ENCODE results near the gene HOXC13.

Gene HOXC13

DNA sequence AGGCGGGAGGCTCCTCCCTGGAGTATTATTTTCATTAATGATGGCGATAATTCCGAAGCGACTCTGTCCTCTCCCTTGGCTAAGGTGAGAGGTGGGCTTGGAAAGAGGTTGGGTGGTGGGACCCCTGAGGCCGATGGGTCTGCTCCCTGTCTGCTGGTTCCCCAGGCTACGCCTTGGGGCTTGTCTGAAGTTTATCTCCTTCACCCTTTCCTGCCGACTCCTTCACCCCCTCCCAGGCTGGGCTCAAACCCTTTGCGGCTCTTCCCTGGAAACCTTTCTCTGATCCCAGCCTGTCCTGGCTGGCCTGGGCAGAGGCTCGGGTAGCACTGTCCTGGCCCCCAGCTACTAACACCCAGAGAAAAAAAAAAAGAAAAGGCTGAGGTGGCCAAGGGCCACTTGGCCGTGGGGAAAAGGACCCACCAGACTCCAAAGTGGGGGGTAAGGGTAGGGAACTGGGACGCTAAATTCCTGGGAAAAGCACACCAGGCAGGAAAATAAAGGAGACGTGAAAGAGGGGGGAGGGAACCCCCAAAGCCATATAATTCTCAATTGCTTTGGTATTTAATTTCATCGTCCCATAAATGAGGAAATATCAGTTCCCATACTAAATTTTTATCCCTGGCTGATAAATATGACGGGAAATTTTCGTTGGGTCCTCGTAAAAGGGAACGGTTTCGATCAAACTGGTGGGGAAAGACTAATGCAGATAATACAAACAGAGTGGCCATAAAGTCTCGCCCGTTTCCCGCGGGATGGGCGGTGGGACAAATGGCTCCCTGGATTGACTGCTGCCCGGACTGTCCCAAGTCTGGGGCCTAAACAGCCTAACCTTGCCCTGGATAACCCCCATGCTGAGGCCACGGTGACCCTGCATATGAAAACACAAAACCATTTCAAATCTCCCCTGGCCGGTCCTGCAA is 44.3 kb downstream of the HOXC13 start:
- no peak for DNase-seq

DNA sequence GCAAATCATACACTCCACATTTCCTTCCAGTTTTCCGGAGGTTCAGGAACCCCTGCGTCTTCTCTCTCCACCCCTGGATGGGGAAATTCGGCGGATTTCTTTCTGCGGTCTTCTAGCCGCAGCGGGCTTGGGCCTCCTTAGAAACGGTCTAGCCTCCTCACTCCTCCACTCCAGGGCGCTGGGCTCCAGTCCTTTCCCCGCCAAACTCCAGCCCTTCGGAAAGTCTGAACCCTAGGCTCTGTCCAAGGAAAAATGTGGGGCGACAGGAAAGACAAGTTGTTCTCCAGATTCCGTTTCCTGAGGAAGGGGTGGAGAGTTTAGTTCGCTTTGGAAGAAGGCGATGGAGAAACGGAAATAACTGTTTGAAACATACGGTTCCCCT is 44.9 kb downstream of the HOXC13 start:
- DNase-seq: no peak

DNA sequence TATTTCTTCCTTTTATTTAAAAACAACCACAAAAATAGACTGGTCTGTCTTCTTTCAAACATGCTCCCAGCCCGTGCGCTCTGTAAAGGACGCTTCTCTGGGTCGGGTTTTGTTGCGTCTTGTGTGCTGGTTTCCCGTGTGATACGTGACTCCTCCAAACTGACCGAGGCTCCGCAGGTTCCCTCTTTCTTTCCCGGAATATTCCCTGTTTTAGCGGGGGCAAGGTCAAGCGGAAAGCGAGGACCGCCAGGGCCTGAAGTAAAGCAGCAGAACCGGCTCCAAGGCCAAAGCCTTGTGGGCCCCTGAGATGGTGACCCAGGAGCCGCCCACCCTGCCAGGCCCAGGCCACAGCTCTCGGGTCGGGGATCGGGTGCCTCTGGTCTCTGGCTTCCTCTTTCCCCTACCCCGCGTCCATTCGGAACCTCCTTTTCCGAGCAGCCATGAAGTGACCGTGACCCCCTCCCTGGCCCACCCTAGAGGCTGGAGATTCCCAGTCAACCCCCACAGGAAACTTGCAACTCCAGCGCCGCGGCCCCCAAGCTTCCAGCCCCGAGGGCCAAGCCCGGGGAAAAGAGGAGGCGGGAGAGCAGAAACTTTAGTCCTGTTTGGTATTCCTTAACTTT is 45.4 kb downstream of the HOXC13 start:
- no peak for DNase-seq

DNA sequence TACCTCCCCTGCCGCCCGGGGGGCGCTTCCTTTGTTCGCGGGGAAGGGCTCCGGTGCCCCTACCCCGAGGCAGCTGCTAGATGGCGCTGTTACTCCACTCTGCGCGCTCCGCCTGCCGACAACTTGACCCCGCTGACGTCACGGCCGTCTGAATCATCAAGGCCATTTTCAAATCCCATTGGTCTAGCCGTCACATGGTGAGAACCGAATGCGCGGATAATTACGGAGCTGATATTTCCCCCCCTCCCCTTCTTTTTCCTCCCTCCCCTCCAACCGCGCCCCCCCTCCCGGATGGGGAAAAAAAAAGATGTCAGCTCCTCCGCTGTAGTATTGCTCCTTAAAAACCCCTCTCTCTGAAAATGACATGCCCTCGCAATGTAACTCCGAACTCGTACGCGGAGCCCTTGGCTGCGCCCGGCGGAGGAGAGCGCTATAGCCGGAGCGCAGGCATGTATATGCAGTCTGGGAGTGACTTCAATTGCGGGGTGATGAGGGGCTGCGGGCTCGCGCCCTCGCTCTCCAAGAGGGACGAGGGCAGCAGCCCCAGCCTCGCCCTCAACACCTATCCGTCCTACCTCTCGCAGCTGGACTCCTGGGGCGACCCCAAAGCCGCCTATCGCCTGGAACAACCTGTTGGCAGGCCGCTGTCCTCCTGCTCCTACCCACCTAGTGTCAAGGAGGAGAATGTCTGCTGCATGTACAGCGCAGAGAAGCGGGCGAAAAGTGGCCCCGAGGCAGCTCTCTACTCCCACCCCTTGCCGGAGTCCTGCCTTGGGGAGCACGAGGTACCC is 46.5 kb downstream of the HOXC13 start, which contains the start of gene HOXC10:
TSS of gene HOXC10 (plus strand) at position 246 of the 791 bp plus-strand sequence. CDS start at position 360, 114 bp downstream.
- peak; percentile 95 for DNase-seq

DNA sequence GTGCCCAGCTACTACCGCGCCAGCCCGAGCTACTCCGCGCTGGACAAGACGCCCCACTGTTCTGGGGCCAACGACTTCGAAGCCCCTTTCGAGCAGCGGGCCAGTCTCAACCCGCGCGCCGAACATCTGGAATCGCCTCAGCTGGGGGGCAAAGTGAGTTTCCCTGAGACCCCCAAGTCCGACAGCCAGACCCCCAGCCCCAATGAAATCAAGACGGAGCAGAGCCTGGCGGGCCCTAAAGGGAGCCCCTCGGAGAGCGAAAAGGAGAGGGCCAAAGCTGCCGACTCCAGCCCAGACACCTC is 47.0 kb downstream of the HOXC13 start:
- DNase-seq: no peak

DNA sequence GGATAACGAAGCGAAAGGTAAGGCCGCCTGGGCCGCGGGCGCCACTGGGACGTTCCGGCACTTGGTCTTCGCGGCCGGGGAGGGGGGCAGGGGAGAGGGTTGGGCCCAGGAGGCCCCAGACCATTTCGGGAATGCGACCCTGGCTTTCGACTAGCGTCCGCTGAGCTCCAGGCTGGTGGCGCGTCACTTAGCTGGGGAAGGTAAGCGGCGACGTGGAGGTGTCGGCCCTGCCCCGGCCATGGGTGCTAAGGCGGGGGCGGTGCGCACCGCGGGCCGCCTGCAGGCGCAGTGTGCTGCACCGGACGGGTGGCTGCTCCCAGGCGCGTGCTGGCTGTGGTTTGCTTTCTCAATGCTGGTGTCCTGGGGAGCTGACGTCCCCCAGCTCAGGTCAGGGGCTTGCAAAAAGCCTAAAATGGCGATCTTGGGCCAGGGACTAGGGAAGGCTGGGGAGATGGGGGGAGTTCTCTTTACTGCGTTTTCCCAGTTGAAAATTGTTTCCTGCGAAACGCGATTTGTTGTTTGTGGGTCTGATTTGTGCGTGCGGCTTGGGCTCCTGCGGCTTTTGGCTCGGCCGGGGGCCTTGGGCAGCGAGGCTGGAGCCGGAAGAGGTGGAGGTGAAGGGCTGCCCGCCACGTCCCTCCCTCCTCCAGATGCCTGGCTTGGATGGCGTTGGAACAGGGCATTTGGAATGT is 47.5 kb downstream of the HOXC13 start:
- no peak for DNase-seq

DNA sequence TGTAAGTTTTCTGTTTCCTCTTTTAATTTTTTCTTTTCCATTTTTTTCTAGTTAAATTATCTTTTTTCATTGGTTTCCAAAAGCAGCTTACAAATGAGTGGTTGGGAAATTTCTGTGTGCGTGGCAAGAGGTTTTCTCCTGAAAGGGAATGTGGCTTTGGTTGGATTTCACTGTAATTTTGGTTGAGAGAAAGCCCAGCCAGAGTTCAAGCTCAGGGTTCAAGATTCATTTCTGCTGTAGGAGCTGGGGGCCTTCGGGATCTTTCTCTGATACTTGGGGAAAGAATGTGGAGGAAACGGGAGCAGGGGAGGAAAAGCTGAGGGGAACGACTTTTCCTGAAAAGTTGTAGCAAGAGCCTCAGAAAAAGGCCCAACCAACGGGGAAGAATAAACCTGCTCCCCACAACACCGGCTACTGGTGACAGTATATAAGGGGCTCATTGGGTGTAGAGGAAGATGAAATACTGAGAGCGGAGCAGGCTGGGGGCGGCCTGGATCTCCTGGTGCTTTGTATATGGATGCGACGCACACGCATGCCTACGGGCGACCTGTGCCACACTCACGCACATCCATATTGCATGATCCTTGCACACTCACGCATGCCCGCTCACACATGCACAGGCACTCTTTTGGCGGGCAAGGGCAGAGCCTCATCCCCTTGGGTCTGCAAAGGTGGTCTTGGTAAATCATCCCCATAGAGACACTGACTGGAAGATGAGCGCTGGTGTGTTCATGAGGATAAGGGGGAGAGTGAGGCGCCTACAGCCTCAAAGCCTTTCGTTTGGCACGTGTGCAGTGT is 48.3 kb downstream of the HOXC13 start:
- no peak for DNase-seq

DNA sequence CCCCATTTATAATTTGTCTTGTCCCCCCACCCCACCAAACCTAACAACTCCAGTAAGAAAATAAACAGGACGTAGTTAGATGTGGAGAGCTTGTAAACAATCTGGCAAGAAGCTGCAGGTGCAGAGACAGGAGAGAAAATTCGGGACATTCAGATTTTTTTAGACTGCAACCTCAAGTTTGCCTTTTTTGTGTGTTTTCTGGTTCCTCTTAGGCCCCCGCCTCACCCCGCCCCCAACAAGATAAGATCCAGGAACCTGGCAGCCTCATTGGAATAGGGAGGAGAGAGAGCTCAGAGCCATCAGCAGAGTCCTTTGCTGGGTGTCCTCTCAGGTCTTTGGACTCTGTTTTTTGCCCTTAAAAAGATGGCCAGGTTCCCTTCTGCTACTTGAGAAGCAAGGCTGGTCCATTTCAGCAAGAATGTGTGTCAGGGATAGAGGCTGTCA is 49.2 kb downstream of the HOXC13 start:
- DNase-seq: no peak

DNA sequence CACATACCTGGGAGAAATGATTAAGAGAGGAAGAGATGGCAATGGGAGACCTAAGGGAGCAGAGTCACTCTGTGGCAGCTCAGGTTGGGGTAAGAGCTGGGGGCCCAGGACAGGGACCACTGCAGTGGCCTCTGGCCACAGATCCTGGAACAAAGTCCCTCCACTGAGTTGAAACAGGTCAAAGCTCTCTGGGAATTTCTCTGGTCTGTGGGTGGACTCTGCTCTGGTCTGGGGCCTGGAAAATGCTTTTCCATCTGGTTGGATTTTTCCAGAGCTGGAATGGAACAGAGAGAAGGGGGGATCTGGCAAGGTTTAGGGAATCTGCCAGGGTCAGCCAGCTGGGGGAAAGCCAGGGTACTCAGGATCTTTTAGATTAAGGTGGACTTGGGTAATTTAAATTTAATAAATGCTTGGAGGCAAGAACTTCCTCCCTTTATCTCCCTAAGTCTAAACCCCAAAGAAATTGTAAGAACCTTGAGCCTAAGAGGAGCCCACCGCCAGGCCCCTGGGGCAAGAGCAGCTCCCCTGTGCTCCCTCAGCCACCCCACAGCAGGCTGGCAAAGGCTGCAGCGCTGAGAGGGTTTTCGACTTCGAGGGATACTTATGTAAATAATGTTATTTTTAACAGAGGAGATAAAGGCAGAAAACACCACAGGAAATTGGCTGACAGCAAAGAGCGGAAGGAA is 50.1 kb downstream of the HOXC13 start:
- DNase-seq: no peak

DNA sequence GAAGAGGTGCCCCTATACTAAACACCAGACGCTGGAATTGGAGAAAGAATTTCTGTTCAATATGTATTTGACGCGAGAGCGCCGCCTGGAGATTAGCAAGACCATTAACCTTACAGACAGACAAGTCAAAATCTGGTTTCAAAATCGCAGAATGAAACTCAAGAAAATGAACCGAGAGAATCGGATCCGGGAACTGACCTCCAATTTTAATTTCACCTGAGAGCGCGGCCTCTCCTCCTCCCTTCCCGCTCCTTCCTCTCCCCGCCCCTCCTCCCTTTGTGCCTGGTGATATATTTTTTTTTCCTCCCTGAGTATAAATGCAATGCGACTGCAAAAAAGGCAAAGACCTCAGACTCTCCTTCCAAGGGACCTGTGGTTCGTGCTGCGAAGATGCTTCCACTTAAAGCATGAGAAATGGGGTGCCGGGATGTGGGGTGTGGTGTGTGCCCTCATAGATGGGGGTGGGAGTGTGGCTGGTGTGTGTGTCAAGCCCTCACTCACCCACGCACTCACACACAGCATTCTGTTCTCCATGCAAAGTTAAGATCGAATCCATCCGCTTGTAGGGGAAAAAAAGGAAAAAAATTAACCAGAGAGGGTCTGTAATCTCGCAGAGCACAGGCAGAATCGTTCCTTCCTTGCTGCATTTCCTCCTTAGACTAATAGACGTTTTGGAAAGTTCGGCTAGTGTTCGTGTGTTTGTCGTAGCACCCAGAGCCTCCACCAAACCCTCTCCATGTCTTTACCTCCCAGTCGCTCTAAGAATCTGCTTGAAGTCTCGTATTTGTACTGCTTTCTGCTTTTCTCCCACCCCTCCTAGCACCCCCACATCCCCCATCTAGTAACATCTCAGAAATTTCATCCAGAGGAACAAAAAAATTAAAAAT is 50.8 kb downstream of the HOXC13 start:
- DNase-seq: no peak

DNA sequence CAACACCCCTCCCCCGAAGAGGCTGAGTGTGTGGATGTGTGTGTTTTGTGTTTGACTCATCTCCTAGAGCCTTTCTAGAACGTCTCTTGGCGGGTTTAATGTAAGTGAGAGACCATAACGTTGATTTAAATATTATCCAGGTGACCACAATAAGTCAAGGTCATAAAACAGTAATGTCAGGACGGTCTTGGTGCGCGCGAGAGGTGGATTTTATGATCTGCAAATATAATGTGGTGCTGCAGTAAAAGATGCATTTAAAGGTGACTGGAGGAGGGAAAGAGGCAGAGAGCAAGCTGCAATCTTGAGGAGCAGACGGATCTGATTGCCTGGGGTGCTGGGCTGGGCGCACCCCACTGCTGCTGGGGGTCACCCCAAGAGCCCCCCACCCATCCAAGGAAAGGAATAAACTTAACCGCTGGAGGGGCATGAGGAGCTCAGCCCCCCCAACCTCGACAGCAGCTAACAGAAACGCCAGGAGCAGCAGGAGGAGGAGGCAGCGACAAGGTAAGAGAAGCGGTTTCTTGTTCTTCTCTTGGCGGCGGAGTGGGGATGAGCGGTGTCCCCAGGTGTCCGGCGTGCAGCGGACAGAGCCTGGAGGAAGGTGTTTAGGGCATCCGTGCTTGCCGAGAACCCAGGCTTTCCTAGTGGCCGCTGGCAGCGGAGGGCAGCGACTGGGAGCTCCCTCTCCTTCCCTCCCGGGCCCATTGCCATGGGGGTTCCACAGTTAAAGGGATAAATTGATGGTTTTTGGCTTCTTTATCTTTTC is 51.9 kb downstream of the HOXC13 start:
- no peak for DNase-seq

DNA sequence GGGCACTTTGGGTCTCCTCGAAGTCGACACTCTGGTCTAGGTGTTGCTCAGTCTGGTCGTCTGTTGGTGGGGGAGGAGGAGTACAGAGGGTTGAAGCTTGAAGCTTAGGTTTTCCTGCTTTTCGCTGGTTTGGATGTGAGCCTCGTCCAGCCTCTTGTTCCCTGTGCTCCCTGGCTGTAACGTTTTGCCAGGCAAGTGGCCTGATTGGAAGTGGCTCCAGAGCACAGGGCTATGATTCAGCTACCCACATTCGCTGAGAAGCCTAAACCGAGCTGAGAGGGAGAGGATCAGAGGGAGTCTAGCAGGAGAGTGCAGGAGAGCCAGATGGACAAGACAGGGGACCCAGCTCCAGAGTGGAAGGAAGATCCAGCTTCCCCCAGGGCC is 52.4 kb downstream of the HOXC13 start:
- no peak for DNase-seq

DNA sequence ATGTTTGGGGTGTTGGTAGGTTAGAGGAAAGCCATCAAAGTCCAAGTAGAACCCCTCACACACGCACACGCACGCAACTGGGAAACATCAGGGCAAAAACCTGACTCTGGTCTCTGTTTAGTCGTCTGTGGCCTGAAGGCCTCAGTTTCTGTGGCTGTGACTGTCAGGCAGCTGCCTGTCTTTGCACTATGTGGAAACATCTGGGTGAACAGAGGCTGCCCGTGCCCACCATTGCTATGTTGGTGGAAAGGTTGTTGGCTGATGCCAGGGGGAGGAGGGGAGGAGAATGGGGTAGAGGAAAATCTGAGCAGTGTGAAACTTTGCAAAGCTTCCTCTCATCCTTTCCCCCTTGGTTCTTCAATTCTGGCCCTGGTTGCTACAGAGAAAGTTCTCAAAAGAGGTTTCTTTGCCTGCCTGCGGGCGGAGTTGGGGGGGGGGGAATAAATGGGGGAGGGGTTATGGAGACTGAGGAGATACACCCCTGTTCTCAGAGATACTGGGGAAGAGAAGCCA is 53.8 kb downstream of the HOXC13 start:
- DNase-seq: no peak

DNA sequence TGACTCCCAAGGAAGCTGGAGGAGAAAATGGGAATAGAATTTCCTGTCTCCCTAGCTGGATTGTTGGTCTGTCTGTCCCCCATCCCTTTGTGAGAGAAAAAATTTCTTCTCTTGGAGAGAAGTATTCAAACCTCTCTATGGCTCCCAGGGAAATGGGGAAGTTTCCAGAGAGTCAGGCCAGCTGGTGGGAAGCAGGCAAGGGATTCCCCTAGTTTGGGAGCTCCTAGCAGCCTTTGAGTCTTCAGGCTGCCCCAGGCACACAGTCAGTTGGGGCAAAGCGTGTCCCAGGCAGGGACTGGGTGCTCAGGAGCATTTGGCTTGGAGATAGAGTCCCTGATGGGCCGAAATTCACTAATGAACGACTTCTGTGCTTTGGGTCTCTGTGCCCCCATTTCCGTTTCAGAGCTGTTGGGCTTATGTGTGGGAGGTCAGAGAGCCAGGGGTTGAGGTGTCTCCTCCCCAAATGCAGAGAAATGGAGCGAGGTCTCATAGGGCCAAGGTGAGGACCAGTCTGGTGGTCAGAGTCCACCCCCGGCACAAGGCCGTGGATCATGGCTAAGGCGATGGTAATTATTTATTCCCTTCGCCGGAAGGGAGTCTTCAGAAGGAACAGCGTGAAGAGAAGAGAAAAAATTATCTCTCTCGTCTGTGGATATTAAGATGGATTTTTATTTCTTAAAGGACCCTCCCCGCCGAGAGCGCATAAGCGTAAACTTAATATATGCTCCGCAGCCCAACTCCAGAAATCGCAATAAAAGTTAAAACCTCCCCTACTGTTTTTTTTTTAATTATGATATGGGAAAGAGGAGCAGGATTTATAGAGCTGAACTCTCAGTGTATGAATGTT is 54.8 kb downstream of the HOXC13 start:
- DNase-seq: no peak

DNA sequence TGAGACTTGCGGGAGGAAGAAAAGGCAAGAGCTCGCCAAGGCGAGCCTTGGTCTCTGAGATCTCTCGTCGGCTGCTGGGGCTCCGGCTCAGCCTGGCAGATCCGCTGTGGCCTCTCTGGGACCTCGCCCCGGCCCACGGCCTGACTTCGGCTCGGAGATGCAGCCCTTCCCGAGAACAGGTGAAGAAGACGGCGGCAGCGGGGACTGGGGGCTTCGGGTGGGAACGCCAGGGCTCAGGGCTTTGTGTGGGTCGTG is 55.3 kb downstream of the HOXC13 start:
- DNase-seq: no peak

DNA sequence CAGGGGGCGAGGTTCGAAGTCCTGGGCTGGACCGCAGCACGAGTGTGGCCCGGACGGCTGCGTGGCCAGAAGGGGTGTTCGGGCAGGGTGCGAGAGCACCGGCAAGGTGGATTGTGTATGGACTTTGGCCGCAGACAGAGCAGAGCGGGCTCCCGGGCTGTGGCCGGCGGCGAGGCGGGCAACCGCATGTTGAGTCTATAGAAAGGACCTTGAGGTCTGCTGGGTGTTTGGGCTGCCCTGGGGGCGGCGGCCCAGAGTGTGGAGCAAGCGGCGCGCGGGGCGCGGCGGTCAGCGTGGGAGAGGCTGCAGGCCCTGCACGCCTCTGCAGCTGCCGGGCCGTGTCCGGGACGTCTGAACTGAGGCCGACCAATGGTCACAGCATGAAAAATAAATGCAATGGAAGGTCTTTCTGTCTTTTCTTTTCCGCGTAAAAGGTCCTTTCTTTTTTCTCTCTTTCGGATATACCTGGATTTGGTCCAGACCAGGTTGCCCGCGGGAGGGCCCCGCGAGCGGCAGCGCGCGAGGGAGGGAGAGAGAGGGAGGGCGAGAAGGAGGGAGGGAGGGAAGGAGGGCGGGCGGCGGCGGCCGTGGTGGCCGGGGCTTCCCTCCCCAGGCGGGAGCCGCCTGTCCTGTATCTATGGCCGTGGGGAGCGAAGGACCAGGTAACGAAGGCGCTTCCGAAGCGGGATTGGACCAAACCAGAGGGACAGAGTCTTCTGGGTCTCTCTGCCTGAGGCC is 55.8 kb downstream of the HOXC13 start:
- peak; percentile 33 for DNase-seq

DNA sequence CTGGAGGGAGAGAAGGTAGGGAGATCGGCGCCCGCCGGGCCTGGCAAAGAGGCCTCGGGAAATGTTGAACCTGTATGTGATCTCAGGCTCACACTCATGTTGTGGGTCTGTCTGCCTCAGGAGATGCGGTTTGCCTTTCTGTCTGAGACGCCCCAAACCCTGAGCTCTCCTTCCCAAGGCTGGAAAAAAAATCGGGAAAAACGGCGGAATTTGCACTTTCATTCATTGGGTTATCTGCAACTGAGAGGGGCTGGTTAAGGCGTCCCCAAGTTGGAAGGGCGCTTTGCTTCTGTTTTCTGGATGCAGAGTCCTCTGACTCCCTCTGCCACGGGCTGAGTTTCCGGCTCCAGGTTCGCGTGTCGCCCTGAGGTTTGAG is 56.4 kb downstream of the HOXC13 start:
- DNase-seq: peak; percentile 30
